GM12875 (cell line): Measurements from ENCODE around the gene CCDC150.
A peak's percentile ranks its signal among the peaks of the same experiment; 100 is the strongest.

Experiments
- H3K4me3 ChIP-seq: one replicate; pipeline ENCODE4 v1.5.1; 2011; ENCODE audit warnings: low read depth, low read length, control low read depth
- TF ChIP-seq, protein P1 (sequence below): IDR thresholded peaks from 2 replicates; pipeline ENCODE4 v1.5.1; 2011; ENCODE audit warnings: low read depth, mild to moderate bottlenecking, control low read depth, inconsistent platforms, low read length, moderate library complexity, borderline replicate concordance; ENCODE audit not compliant: insufficient read depth

The CCDC150 gene

DNA sequence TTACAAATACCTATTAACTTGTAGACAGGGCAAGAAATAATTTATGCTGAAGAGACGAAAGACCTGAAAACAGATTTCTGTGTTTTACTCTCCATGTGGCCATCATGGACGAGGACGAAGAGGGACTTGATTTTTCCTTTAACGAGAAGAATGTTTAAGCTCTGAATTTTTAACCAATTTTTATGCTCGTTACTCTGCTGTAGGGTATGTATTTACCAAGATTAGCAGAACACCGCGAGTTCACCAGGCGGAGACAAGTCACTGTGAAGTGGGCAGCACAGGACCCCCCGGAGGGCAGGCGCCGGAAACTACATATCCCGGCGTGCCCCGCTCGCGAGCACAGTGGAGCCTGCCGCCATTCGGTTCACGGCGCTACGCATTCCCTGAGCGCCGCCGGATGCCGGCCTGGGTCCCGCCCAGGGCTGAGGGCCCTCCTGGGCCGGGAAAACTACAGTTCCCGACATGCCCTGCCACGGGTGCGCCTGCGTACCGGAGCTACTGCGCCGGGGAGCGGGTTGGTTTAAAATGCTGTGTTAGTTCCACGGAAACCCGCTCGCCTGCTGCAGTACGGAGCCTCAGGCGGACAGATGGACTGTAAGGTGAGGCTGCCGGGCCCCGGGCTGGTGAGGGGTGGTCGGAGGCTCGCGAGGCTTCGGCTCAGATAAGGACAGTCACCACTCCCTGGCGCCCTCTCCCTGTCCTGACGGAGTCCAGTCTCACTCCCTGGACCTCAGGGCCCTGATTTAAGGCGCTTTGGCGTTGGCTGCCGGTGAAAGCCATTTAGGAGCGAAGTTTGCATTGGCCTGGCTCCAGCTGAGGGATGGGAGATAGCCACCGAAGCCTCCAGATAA, at the start of gene CCDC150:
TSS of gene CCDC150 (plus strand) at position 536 of the 851 bp plus-strand sequence. CDS start at position 588, 52 bp downstream.
- peak within 1 kb of the TSS; percentile 61 for H3K4me3 ChIP-seq
- TF ChIP-seq, protein P1, sequence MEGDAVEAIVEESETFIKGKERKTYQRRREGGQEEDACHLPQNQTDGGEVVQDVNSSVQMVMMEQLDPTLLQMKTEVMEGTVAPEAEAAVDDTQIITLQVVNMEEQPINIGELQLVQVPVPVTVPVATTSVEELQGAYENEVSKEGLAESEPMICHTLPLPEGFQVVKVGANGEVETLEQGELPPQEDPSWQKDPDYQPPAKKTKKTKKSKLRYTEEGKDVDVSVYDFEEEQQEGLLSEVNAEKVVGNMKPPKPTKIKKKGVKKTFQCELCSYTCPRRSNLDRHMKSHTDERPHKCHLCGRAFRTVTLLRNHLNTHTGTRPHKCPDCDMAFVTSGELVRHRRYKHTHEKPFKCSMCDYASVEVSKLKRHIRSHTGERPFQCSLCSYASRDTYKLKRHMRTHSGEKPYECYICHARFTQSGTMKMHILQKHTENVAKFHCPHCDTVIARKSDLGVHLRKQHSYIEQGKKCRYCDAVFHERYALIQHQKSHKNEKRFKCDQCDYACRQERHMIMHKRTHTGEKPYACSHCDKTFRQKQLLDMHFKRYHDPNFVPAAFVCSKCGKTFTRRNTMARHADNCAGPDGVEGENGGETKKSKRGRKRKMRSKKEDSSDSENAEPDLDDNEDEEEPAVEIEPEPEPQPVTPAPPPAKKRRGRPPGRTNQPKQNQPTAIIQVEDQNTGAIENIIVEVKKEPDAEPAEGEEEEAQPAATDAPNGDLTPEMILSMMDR: no peak

DNA sequence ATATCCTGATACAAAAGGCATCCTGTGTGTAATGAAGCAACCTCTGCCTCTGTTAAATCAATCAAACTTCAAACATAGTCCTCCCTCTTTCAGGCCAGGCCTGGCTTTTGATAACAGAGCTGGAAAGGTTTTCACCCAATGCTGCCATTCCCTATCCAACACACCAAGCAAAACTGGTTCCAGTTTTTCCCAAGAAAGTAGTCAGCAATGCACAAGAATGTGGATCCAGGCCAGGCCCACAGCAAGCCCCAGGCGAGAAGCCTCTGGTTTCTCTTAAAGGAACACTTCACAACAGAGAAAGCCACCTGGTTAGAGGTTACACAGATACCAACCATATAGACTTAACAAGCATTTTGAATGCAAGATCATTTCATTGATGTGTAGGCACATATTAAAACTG, 49.2 kb upstream of the CCDC150 start:
- TF ChIP-seq, protein P1: no peak
- H3K4me3 ChIP-seq: no peak overlapping the region

DNA sequence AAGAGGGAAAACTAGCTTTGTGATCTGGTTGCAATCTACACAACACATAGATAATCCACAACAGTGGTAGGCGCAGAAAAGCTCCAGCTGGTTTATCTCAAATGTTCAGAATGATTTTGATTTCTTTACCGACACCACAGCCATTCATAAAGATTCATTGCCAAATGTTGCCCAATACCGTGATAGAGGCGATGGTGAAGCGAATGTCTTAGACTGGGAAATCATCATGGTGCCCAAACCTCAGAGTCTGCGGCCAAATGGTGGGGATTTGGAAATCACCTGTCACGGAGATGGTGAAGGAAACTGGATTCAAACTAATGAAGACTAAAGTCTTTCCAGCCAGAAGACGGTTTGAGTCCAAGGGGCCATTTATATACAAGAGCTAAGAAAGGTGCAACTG, 48.5 kb upstream of the CCDC150 start:
- TF ChIP-seq, protein P1: no peak
- no peak overlapping the region for H3K4me3 ChIP-seq

DNA sequence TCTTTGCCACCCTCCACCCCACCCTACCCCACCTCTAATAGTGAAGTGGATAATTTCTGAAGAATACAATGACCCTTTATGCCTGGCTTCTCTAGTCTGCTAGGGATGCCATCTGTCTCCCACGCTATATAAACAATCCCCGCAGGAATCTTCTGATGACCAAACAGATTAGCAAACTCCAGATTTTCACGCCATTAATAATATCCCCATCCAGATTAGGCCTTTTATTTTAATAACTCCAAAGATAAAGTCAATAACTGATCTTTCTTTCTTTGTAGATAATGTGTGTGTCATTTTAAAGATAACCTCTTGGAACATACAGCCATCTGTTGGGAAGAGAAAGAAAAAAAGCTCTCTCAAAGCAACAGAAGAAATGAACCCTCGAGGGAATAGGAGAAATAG, 47.9 kb upstream of the CCDC150 start:
- no peak overlapping the region for H3K4me3 ChIP-seq
- TF ChIP-seq, protein P1: no peak

DNA sequence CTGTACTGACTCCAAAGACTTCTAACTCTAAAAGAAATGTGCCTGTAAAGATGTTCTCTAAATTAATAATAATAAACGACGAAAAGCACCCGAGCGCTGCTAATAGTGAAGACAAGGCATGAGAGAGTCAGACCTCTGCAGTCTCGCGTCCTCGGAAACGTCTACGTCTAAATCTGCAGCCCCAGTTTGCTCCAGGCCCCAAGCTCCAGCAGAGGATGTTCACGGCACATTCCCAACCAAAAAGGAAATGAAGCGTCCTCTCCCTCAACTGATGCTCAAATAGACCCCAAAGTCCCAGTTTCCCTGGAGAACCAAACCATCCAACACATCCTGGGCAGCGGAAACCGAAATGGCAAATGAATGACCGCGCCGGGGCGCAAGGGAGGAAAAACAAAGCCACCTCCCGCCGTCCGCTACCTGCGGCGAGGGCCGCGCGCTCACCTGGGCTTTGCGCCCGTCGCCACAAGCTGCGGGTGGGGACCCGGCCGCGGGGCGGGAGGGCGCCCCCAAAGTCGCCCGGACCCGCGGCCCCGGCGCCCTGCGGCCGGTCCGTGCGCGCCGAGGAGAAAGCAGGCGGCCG, 47.1 kb upstream of the CCDC150 start:
- peak overlapping the region; percentile 44 for H3K4me3 ChIP-seq
- TF ChIP-seq, protein P1: peak; percentile 17; the same call in 1 of the 2 replicates

DNA sequence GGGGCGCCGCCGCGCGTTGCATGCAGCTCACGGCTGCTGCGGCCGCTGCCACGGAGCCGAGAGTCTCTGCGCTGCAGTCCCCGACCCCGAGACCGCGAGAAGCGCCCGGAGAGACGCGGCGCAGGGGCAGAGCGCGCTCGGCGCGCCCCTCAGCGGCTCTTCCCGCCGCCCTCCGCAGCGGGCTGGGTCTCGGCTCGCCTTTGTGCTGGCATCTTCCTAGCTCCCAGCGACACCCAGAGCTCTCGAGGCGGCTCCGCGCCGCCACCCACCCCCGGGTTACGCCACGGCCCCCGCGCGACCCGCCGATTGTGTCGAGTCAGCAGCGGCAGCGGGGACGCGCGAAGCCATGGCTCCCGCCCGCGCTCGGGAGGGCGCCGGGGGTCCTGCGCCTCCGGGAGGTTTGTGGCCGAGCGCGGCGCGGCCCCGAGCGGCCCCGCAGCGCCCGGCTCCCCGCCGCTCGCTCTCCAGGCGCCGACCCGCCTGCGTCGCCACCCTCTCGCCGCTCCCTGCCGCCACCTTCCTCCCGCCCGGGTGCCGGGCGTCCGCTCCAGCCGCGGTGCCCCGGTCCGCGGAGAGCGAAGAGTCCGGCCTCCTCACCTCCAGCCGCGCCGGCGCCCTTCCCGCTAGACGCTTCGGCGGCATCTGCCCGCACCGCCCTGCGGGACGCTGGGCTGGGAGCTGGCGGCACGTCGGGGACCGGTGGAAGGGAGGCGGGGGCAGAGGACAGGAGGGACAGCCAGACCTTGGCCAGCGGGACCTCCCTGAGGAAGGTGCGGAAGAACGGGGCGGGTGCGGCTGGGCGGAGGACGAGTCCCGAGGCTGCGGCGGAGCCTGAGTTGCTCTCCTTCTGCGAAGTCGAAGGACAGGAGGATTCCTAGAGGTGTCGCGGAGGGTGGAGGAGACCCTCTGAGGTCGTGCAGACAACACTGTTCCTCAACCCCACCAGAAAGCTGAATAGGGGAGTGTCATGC, 46.3 kb upstream of the CCDC150 start, which contains the start of gene HECW2:
TSS of gene HECW2 (minus strand) at position 644 of the 971 bp plus-strand sequence.
- TF ChIP-seq, protein P1: peak; percentile 2; the same call in 1 of the 2 replicates
- H3K4me3 ChIP-seq: peak within 1 kb of the TSS; percentile 44
